GM18873 (cell line): Measurements from ENCODE around the gene SIGLEC11.
"Not testable (repeated sequence)": the region's sequence is repeated elsewhere in the genome, so short reads cannot be mapped to it uniquely, and the experiment has no call there.

ENCODE experiments used
- ATAC-seq: cut with Tn5 transposase; IDR thresholded peaks from one replicate; pipeline ENCODE4 v1.9.1; 2021; ENCODE audit warnings: mild to moderate bottlenecking, moderate library complexity, moderate number of reproducible peaks; ENCODE audit not compliant: unreplicated experiment, low FRiP score

The SIGLEC11 gene

DNA sequence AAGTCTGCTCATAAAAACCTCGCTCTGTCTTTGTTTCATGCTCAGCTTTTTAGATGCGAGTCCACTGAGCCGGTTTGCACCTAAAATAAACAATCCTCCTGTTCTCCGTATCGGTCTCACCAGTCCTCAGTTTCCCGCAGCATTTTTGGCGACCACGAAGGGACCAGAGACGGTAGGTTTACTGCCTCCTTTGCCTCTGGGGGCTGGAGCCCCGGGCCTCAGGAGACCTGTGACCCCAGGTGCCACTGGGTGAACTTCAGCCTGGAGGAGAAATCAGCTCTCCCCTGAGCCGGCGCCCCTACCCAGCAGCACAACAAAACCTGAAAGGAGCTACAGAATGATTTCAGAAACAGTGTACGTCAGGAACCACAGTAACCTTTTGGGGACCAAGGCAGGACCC is 8.1 kb downstream of the SIGLEC11 start:
- no peak for ATAC-seq

DNA sequence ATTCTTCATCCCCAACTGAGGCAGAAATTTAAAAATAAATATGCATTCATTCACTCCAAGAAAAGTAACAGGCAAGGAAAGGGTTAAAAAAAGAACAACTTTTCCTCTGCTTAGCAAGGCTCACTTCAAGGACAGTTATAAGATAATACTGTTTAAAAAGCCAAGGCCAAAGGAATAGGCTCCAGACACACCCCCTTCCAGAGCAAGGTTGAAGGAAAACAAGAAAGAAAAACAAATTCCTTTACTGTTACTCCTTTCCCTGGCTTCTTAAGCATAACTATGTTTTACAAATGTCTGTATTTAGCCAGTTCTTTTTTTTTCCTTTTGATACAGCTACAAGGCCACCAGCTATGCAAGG is 8.5 kb downstream of the SIGLEC11 start:
- ATAC-seq, result no peak

DNA sequence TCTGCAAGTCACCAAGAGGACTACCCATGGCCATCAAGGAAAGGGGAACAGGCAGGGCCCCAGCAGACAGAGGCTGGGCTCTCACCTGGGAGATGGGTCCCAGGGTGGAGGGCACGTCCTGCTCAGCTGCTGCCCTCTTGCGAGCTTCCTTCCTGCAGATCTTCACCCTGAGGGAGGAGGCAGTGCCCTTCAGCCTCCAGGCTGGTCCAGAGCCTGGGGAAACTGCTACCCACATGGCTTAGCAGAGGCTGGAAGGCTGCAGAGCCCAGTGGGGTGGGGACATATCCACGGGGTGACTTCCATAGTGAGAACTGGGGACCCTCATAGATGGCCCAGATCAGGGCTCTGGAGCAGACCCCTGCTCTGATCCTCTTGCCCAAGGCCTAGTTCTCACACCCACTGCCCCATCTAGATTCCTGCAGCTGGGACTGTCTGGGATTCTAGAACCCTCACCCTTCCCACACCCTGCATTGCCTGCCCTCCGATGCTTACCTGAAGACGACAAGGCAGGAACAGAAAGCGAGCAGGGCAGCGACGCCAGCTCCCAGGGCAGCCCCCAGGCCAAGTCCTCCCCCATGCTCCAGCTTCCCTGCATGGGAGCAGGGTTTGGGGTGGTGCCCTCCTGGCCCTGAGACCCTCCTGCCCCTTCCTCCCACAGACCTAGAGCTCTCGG is 9.0 kb downstream of the SIGLEC11 start:
- ATAC-seq, result no peak

DNA sequence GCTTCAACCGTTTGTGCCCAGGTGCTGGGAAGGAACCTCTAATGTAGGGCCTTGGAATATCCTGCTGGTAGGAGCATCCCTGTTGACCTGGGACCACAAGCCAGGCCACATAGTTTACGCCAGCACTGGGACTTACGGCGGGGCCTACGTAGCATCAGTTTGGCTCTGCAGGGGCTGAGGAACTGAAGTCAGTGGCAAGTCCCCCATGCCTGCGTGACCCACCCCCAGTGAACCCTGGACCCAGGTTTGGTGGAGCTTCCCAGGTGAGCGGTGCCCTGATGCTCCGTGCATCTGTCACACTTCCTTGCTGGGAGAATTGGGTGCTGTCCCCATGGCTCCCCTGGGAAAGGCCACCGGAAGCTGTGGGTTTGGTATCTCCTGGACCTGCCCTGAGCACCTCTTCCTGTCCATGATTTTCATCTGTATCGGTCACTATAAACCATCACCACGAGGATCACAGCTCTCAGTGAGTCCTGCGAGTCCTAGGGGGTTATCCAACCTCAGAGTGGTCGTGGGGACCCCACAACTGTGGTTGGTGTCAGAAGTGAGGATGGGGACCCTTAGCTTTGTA is 9.9 kb downstream of the SIGLEC11 start:
- ATAC-seq, result no peak

DNA sequence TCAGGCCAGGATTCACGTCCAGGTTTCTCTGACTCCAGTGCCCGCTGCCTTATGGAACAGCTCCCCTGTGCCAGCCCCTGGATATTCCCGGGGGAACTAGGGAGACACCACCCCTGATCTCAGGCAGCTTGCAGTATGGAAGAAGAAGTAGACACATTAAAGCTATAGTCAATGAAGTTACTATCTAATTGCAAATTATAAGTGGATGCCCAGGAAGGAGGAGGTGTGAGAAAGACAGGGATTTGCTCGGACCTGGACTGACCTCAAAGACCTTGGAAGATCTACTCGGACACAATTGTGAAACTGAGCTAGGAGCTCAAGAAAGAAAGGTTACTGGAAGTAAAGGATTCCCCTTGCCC is 10.4 kb downstream of the SIGLEC11 start:
- no peak for ATAC-seq

DNA sequence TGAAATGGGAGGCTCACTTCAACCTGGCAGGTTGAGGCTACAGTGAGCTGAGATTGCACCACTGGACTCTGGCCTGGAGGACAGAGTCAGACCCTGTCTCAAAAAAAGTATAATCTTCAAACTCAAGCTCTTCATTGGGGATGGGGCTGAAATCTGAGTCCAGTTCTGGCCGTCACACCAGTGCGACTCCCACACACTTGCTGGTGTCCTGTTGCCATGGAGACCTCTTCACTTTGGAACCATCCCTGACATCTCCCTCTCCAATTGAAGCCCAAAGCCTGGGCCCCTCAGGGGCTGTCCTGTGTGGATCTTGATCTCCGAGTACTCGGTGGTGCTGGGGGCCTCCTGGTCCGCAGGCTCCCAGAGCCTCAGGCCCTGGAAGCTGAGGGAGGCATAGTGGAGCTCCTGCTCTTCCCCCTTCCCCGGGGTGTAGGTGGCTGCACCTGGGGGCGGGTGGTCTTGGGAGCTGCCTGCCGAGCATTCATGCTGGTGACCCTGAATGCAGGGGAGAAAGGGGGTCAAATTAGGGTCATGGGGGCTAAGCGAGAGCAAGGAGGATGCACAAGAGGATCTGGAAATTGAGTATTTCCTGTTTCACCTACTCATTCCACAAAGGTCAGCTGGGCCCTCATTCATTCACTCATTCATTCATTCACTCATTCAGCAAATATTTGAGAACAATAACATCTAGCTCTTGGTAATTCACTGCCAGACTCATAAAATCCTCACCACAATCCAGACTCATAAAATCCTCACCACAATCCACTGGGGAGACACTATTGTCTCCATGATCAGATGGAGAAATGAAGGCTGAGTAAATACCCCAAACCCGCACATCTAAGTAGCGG is 11.0 kb downstream of the SIGLEC11 start:
- ATAC-seq, result no peak

DNA sequence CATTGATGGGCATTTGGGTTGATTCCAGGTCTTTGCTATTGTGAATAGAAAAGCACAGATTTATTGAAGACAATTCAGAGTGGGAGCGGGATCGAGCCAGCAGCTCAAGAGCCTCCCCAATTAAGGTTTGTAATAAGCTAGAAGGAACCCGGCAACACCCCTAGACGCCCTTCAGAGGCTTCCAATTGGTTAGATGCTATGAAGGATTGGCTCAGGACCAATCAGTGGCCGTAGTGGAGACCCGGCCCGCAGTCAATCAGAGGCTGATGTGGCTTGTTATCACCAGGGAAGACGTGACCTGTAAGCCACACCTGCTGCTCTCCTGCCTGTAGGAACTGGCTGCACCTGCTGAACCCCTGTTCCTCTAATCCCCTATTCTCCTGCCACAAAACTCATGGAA is 14.6 kb downstream of the SIGLEC11 start:
- no peak for ATAC-seq

DNA sequence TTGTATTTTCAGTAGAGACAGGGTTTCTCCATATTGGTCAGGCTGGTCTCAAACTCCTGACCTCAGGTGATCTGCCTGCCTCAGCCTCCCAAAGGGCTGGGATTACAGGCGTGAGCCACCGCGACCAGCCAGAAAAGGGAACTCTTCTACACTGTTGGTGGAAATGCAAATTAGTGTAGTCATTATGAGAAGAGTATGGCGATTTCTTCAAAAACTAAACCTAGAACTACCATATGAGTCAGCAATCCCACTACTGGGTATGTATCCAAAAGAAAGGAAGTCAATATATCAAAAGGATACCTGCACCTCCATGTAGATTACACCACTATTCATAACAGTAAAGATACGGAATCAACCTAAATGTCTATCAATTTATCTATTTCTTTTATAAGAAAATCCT is 16.4 kb downstream of the SIGLEC11 start:
- not testable (repeated sequence) for ATAC-seq

DNA sequence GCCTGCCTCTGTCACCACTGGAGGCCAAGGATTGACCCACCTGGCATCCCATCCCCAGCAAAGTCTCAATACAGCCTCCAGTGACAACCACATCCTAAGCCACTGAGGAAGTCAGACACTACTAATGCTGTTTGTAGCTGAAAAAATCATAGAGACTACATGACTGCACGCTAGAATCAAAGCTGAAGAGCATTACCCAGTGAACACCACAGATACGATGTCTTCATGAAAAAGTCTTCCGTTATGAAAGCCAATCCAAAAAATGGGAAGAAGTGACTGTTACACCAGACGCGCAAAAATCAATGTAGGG is 20.5 kb downstream of the SIGLEC11 start:
- ATAC-seq, result no peak

DNA sequence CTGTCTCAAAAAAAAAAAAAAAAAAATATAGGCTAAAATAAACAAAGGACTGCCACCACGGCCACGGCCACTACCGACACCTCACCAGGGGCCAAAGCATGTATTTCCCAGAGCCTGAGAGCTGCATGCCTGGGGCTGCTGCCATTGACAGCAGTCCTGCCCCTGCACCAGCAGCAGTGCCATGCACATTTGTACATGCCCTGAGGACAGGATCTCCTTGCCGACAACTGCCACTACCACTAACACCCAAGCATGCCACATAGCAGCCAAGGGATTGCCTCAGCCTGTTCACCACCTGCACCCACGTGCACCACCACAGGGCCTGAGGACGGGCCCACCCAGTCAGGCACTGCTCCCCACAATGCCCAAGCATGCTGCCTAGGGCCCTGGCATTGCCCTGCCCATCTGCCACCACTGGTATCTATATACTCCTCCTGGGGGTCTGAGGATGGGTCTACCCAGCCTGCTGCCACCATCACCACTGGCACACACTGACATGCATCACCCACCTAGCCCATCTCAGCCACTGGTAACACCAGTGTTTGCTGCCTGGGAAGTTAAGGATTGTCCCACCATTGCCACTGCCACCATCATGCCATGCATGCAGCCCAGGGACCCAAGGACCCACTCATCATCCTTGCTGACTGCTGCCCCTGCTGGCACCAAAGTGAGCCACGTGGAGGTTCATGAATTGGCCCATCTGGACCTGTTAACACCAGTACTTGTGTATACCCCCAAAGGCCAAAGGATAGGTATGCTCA is 21.1 kb downstream of the SIGLEC11 start:
- no peak for ATAC-seq

DNA sequence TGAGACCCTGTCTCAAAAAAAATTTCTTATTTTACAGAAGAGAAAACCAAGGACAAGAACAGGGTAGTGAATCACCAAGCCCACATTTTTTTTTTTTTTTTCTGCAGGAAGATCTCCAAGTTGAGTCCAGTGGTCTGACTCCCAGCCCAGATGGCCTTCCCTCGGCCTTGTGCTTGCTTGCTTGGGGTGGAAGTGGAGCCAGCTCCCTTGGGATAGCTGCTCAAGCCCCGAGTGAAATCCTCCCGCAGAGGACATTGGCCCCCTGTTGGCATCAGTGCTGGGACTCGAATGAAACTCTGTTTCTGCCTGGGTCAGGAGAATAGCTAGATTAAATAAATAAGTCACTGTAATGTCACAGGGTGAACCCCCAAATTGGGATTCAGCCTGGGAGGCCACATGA is 22.3 kb downstream of the SIGLEC11 start:
- ATAC-seq, result no peak

DNA sequence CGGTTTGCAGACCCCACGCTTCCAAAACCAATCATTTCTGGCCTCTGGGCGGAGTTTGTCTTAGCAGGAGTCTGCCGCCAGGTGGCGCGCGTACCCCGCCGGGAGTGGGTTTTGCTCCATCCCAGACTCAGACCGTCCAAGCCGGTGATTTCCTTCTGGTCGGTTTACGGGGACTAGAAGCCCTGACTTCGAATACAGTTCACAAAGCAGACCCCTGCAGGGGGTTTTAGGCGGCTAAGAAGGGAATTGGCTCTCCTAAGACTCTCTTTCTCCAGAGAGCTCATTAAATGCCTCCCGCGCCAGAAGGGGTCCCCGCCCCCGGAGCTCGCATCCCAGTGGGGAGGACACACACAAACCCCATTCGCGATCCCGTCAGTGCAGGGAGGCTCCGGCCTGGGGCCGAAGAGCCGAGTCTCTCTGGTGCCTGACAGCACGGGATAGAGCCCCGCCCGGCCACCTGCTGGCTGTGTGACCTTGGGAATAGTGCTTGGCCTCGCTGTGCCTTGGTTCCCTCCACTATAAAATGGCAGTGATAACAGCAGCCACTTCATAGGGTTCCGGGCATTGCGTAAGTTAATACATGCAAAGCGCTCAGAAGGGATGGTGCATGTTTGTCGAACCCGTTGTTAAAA is 23.1 kb downstream of the SIGLEC11 start:
- ATAC-seq, result no peak

DNA sequence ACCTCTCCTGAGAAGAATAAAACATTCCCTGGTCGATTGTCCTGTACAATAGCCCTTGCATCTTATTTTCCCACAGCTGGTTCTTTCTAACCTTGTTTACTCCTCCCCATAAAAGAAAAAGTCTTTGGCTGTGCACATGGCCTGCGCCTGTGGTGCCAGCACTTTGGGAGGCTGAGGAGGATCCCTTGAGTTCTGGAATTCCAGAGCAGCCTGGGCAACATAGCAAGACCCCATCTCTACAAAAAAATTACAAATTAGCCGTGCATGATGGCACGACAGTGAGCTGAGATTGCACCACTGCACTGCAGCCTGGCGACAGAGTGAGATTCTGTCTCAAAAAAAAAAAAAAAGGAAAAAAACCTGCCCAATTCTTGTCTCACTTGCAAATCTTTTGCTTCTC is 24.4 kb downstream of the SIGLEC11 start:
- ATAC-seq, result no peak

DNA sequence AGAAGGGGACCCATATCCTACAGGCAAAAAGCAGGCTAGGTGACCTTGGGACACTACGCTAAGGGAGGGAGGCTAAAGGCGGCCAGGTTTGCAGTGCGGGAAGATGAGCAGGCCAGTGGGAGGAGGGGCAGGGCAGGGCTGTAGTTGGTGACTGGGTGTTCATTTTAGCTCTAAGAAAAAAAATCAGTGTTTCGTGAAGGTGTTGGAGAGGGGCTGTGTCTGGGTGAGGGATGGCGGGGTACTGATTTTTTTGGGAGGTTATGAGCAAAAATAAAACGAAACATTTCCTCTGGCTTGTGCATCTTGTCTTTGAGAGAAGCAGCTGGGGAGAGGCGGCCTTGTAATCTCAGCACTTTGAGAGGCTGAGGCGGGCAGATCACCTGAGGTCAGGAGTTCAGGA is 27.3 kb downstream of the SIGLEC11 start:
- no peak for ATAC-seq

DNA sequence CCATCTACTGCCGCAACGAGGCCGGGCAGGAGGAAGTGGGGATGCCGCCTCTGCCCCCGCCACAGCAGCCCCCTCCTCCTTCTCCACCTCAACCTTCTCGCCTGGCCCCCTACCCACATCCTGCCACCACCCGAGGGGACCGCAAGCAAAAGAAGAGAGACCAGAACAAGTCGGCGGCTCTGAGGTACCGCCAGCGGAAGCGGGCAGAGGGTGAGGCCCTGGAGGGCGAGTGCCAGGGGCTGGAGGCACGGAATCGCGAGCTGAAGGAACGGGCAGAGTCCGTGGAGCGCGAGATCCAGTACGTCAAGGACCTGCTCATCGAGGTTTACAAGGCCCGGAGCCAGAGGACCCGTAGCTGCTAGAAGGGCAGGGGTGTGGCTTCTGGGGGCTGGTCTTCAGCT is 28.2 kb downstream of the SIGLEC11 start:
- ATAC-seq, result no peak

DNA sequence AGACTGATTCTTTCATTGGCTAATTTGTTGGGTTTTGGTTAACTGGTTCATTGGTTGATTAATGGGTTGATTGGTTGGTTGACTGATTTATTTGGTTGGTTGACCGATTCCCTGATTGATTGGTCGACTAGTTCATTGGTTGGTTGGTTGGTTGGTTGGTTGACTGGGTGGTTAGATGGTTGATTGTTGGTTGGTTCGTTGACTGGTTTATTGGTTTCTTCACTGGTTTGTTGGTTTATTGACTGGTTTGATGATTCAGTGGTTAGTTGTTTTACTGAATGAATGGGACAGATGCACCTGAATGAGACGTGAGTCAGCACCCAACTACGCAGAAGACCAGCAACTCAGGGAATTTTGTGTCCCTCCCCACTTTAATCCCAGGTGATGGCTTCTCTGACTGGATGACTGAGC is 28.9 kb downstream of the SIGLEC11 start:
- ATAC-seq, result no peak

DNA sequence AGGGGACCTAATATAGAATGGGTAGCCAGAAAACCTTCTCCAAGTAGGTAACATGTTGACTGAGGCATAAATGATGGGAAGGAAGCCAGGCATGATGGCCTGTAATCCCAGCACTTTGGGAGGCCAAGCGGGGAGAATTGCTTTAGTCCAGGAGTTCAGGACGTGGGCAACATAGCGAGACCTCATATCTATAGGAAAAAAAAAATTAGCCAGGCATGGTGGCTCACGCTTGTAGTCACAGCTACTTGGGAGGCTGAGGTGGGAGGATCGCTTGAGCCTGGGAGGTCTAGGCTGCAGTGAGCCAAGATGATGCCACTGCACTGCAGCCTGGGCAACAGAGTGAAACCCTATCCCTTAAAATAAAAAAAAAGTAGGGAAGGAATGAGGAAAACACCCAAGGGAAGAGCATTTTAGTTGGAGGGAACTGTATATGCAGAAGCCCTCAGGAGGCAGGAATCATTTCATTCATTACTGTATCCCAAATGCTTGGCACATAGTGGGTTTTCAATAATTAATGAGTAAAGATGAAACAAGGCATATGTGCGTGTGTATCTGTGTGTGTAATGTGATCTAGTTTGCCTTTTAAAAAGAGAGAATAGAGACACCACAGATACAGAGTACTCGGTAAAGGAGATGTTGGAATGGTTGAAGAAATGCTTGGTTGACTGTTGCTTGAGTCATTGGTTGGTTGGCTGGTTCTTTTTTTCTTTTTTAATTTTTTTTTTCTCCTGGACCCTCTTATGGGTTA is 29.5 kb downstream of the SIGLEC11 start:
- no peak for ATAC-seq

DNA sequence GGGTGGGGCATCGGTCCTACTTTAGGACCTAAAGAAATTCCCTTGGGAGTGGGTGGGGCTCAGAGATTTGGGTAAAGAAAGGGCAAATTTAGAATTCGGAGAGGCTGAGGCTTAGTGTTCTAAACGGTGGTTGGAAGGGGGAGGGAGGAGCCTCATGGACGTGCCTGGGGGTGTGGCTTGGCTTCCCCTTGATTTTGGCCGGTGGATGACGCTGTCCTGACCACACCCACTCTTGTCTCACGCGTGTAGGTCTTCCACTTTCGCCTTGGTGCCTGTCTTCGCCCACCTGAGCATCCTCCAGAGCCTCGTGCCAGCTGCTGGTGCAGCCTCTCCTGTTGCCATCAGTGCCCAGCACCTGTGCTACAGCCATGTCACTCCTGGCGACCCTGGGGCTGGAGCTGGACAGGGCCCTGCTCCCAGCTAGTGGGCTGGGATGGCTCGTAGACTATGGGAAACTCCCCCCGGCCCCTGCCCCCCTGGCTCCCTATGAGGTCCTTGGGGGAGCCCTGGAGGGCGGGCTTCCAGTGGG is 30.4 kb downstream of the SIGLEC11 start:
- ATAC-seq, result no peak

DNA sequence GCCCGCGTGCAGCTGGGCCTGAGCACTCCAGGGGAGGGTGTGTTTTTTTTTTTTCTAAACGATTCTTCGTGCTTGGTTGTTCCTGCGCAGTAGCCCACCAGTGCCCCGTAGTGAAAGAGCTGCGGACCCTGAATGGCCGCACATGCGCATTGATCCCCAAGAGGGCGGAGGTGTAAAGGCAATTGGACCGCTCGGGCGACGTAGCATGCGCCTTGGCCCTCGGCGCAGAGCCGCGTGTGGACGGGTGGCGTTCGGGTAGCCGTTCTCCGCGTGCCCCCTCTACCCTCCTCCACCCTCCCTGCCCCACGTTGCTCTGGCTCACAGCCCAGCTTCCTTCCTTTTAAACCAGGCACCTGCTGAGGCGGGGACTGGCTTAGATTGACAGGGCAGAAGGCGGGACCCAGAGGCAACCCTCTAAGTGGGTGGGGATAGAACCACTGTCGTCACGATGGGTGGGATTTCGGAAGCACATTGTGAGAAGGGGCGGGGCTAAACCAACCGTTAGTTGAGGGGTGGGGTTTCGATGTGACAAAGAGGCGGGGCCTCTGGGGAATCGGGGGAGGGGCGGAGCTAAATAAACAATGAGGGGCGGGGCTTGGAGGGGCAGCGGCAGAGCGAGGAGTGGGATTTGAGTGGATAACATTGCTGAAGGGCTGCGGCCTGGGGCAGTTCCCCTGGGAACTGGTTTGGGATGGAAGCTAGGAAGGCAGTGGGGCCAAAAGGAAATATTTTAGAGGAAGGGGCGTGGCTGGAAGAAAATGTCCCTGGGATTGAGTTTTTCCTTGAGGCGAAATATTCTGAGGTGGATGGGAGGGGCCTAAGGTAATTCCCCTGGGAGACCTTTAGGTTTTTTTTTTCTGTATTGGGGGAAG is 31.1 kb downstream of the SIGLEC11 start:
- ATAC-seq, result peak; percentile 49
